ENCODE data around the gene RPUSD1.

GRCh38 chr16:787321-787966, 737 bp downstream of the RPUSD1 start:
- no peak for TF ChIP-seq CTCF (IDR thresholded peaks at IDR 0.05)
- TF ChIP-seq EZH2 (IDR thresholded peaks at IDR 0.05; ENCODE audit: borderline replicate concordance, insufficient read depth, low read depth, low read length, poor library complexity, severe bottlenecking), result no peak
